Activated CD4-positive, alpha-beta T cell treated with anti-CD3 and anti-CD28 coated beads for 1 hour (primary cell): ENCODE measurements around the gene XPO4.
"Not testable (repeated sequence)": the region's sequence is repeated elsewhere in the genome, so short reads cannot be mapped to it uniquely, and the experiment has no call there.

Experiments used
- DNase-seq: peaks from one replicate; pipeline ENCODE4 v3.0.0-alpha.2; 2020

The XPO4 gene

GRCh38 chr13:20890540-20890939 is 12.0 kb downstream of the XPO4 start:
- not testable (repeated sequence) for DNase-seq

- DNase-seq, result no peak
Measured at GRCh38 chr13:20882206-20882605, 20.3 kb downstream of the XPO4 start.

GRCh38 chr13:20877902-20878301 is 24.6 kb downstream of the XPO4 start:
- no peak for DNase-seq

GRCh38 chr13:20876802-20877201 is 25.7 kb downstream of the XPO4 start:
- not testable (repeated sequence) for DNase-seq

- DNase-seq, result not testable (repeated sequence)
Measured at GRCh38 chr13:20874439-20874838, 28.1 kb downstream of the XPO4 start.

GRCh38 chr13:20873348-20873747 is 29.2 kb downstream of the XPO4 start:
- no peak for DNase-seq

- DNase-seq, result no peak
Measured at GRCh38 chr13:20870829-20871228, 31.7 kb downstream of the XPO4 start.

- DNase-seq, result no peak
Measured at GRCh38 chr13:20869540-20869939, 33.0 kb downstream of the XPO4 start.

GRCh38 chr13:20867408-20867807 is 35.1 kb downstream of the XPO4 start:
- no peak for DNase-seq

GRCh38 chr13:20861666-20862065 is 40.9 kb downstream of the XPO4 start:
- DNase-seq, result not testable (repeated sequence)

- no peak for DNase-seq
Measured at GRCh38 chr13:20860844-20861243, 41.7 kb downstream of the XPO4 start.

- no peak for DNase-seq
Measured at GRCh38 chr13:20856650-20857049, 45.9 kb downstream of the XPO4 start.

GRCh38 chr13:20851844-20852402 is 50.6 kb downstream of the XPO4 start:
- DNase-seq, result no peak

GRCh38 chr13:20848944-20849343 is 53.6 kb downstream of the XPO4 start:
- DNase-seq, result no peak

- no peak for DNase-seq
Measured at GRCh38 chr13:20848203-20848602, 54.3 kb downstream of the XPO4 start.

GRCh38 chr13:20847296-20847695 is 55.2 kb downstream of the XPO4 start:
- no peak for DNase-seq

- DNase-seq, result no peak
Measured at GRCh38 chr13:20843166-20843565, 59.4 kb downstream of the XPO4 start.

- no peak for DNase-seq
Measured at GRCh38 chr13:20840568-20840967, 62.0 kb downstream of the XPO4 start.

- no peak for DNase-seq
Measured at GRCh38 chr13:20833900-20834679, 68.5 kb downstream of the XPO4 start.

GRCh38 chr13:20832861-20833260 is 69.7 kb downstream of the XPO4 start:
- no peak for DNase-seq

GRCh38 chr13:20831933-20832332 is 70.6 kb downstream of the XPO4 start:
- DNase-seq, result no peak

GRCh38 chr13:20831254-20831653 is 71.3 kb downstream of the XPO4 start:
- DNase-seq, result no peak

GRCh38 chr13:20828539-20829364 is 73.8 kb downstream of the XPO4 start:
- no peak for DNase-seq
